ENCODE measurements around the gene CHD9NB.
"Not testable (repeated sequence)": the region's sequence is repeated elsewhere in the genome, so short reads cannot be mapped to it uniquely, and the experiment has no call there.

CHD9NB gene

GRCh38 chr16:53055541-53056391 lies 3.1 kb upstream of the CHD9NB start:
- DNase-seq: peak; percentile 9 to 25

DNA sequence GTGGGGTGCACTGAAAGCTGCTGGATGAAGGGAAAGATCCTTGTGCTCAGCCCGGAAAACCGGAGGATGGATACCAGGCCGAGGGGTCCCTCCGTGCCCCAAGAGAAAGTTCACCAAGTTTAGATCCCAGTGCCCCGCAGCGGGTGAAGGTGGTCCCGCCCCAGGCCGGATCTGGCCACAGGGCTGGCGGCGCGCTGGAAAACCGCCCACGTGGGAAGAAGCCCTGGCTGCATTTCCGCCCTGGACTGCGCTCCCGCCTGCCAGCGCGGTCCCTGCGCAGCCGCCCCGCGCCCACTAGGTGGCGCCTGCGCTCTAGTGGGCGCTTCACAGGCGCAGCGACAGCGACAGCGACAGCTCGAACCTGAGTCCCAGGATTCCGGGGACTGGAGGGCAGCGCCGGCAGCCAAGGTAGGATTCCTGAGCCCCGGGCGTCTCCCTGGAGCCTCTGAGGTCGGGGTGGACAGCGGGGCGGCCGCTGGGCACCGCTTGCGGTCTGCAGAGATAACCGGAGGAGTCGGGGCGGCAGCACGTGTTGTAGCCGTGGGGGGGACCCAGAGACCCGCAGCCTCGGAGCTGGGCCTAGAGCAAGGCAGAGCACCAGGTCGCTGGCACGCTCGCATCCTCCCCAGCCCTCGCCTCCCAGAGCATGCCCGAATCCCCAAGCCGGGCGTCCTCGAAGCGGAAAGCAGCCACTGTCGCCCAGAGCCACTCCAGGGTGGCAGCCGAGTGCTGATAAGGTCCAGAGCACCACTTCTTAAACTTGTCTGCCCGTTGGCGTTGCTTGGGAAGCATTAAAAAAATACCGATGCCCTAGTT lies 2.2 kb upstream of the CHD9NB start, which contains the start of gene CHD9:
Gene CHD9, plus strand, starts transcription at position 322 of the 816 bp plus-strand sequence. CDS start 101,099 bp downstream, outside the sequence.
- peak; percentile 62 to 87 for DNase-seq

DNA sequence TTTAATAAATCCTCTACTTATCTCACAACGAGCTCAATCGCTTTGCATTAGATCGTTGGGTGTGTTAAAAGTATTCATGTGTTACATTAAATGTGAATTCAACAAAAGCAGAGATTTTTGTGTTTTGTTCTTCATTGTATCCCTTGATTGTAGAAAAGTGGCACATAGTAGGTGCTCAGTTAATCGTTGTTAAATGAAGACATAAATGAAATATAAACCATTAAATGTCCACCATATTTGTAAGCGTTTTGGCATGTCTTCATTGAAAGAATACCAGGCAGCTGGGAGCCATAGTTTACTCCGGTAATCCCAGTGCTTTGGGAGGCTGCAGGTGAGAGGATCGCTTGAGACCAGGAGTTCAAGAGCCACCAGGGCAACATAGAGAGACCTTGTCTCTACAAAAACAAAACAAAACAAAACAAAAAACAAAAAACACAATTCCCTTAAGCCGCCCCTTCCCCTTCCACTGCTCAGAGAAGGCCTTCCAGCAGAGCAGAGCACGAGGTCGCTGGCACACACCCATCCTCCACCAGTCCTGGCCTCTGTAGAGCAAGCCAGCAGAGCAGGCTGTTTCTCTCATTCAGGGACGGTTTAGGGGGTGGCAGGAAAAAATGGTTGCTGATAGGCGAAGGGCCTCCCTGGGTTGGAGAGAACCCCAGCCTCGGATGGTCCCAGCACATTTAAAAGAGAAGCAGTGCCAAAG lies 1.4 kb upstream of the CHD9NB start:
- no peak for DNase-seq

GRCh38 chr16:53051255-53051654 lies 1.4 kb downstream of the CHD9NB start:
- DNase-seq: not testable (repeated sequence)

GRCh38 chr16:53048139-53048915 lies 4.4 kb downstream of the CHD9NB start:
- DNase-seq: no peak

DNA sequence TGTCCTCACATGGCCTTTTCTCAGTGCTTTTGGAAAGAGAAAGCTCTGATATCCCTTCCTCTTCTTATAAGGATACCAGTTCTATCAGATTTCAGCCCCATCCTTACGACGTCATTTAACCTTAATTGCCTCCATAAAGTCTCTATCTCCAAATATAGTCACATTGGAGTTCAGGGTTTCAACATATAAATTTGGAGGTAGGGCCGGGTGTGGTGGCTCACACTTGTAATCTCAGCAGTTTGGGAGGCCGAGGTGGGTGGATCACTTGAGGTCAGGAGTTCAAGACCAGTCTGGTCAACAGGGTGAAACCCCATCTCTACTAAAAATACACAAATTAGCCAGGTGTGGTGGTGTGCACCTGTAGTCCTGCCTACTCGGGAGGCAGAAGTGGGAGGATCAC lies 5.2 kb downstream of the CHD9NB start:
- DNase-seq: not testable (repeated sequence)

DNA sequence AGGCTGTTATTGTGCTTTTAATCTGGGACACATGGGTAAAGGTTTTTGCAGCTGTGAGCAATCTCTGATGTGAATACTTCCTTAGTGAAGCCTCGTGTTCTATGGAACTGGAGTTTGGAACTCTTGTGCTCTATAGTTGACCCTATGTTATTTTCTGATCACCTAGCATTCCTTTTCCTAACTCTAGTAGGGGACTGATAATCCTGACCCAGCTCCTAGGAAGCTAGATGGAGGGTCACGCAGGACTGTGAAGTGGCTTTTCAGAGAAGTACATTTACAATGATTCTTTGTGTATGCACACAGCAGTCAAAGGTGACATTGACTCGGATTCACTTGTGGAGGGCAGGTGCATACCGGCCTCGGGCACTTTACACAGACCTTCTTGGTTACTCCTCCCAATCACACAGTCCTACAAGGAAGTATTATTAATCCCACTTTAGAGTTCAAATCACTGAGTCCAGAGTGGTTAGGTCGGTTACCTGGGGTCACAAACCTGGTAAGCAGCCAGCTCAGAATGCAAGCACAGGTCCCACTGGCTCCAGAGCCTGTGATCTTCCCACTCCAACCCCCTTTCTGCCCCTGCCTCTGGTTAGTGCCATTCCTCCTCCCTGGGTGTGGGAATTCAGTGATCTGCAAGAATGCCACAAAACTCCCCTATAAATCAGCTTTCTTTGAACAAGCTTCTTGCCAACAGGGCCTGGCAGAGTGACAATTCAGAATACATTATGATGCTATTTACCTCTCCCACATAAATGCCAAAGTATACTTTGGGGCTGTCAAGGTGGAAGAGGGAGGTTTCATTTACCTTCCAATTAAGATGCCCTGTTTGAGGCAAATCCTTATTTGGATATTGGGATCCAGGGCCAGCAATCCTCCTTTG lies 7.1 kb downstream of the CHD9NB start:
- no peak for DNase-seq

DNA sequence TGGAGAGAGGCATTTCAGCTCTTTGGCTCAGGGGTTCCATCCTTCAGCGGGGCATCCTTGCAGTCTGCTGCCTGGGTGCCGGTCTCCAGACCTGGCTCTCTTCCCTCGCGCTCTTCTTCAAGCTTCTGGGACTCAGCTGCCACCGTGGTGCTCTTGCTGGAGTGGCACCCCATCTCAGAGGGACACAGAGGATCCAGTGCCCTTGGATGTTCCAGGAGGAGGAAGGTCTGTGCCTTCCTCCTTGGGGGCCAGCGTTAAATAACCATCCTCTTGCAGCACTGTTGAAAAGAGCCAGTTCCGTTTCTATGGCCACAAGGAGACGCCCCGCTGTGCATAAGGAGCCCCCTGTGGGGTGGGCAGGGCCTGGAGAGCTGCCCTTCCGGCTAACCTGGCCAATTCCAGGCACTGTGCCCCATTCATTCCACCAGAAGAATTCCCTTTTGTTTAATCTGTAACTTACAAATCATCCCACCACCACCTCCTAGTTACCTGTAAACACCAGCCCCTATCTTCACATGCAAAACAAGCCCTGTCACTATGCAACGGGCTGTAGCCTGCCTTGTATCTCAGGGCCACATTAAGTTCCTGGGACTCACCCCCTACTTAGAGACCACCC lies 8.6 kb downstream of the CHD9NB start:
- DNase-seq: peak; percentile 74 to 78

DNA sequence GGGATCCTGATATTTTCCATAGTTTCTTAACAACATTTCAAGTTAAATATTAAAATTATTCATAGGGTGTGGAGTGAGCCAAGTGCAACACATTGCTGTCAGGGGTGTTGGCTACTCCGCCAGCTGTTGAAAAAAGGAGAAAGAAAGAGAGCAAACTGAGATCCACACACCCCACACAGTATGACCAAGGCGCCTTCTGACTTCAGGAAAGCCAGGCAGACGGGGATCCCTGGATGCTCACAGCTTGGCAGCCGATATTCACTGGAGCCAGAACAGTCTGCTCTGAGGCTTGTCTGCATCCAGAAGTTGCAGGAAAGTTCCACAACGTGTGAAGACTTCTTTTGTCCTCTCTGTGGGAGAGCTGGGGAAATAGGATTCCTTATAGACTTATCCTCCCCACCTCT lies 9.3 kb downstream of the CHD9NB start:
- DNase-seq: peak in 1 of 2 experiments; percentile 21

DNA sequence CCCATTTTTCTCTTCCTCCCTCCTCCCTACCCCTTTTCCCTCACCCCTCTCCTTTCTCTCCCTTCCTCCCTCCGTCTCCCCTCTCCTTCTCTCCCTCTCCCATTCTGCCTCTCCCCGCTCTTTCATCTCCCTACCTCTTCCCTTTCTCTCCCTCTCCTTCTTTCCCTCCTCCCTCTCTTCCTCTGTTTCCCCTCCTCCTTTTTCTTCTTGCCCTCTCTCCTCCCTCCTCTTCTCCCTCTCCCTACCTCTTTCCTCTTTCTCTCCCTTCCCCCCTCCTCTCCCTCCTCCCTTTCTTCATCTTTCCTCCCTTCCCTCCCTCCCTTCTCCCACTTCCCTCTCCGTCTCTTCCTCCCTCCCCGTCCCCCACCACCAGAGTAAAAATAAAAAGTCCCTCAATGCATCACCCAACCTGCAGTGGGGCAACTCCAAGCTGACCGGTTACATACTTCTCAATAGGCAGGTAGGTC lies 10.4 kb downstream of the CHD9NB start:
- DNase-seq: no peak

DNA sequence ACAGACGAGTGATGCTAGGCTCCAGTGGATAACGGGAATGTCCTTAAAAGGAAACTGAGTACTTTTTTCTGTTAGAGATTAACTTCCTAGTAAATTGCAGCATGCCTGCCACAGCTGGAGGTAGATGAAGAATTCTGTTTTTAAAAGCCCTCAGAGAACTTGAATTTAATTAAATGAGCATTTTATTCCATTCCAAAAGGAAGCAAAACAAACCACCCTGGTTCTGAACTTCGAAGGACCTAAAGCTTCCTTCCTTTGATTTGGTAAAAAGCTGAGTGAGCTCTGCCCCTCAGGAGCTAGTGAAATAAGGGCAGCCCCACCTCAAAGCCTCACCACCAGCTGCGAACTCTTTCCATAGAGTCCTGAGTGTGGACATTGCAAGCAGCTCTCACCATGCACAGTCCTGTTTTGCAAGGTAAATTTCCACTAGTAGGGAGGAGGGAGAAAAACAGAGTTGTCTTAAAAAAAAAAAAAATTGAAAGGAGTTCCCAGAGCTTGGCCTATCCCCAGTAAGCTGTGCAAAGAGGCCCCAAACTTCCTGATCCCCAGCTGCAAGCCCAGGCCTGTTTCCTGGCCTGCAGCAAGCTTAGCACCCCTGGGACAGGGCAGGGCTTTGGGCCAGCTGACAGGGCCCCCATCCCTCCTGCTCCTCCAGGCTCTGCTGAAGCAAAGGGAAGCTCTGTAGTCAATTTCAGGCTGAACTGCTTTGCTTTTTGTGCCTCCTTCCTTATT lies 11.2 kb downstream of the CHD9NB start:
- DNase-seq: peak; percentile 90 to 93

GRCh38 chr16:53040788-53041187 lies 11.9 kb downstream of the CHD9NB start:
- no peak for DNase-seq

GRCh38 chr16:53036711-53037110 lies 16.0 kb downstream of the CHD9NB start:
- not testable (repeated sequence) for DNase-seq

GRCh38 chr16:53036066-53036465 lies 16.6 kb downstream of the CHD9NB start:
- no peak for DNase-seq

GRCh38 chr16:53035176-53035942 lies 17.3 kb downstream of the CHD9NB start:
- no peak for DNase-seq

DNA sequence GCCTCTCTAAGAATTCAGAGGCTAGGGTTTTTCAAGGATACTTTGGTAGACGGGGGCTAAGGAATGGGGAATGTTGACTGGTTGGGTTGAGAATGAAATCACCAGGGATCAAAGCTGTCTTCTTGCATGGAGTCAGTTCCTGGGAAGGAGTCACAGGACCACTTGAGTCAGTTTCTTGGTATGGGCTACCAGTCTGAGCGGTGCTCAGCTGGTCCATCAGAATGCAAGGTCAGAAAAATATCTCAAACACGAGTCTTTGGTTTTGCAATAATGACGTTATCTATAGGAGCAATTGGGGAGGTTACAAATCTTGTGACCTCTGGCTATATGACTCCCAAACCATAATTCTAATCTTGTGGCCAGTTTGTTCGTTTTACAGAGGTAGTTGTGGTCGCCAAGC lies 18.4 kb downstream of the CHD9NB start:
- no peak for DNase-seq

- no peak for DNase-seq
These were observed 21.3 kb downstream of the CHD9NB start for GRCh38 chr16:53031323-53031942.

- DNase-seq: no peak
These were observed 22.7 kb downstream of the CHD9NB start for GRCh38 chr16:53029971-53030370.

DNA sequence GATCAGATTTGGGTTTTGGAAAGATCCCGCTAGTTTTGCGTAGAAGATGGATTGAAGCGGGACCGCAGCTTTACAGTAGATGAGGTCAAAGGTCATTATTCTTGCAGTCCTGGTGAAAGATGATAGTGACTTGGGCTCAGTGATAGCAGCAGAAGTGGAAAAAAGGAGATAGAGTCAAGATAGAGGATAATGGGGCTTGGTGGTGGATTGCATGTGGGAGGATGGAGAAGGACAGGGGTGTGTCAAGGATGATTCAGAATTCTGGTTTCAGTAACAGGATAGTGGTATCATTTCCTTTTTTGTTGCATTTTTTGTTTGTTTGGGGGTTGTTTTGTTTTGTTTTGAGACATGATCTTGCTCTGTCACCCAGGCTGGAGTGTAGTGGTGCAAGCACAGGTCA lies 28.7 kb downstream of the CHD9NB start:
- no peak for DNase-seq
